DOHH2 (cell line): ENCODE results near the gene PCBD2.

ENCODE experiments used
- EZH2phosphoT487 ChIP-seq: fragments of 200-600 bp; sonication (generic); IDR thresholded peaks from 2 replicates; pipeline ENCODE4 v1.6.1; 2017; ENCODE audit warnings: borderline replicate concordance, mild to moderate bottlenecking, antibody characterized with exemption, low read length, moderate library complexity, mixed read lengths
- TF ChIP-seq, protein P1 (sequence below): fragments of 200-600 bp; sonication (generic); IDR thresholded peaks from one replicate; pipeline ENCODE4 v1.5.1; 2014; ENCODE audit warnings: antibody characterized with exemption, mild to moderate bottlenecking, low read depth, low read length; ENCODE audit not compliant: poor library complexity, severe bottlenecking

DNA sequence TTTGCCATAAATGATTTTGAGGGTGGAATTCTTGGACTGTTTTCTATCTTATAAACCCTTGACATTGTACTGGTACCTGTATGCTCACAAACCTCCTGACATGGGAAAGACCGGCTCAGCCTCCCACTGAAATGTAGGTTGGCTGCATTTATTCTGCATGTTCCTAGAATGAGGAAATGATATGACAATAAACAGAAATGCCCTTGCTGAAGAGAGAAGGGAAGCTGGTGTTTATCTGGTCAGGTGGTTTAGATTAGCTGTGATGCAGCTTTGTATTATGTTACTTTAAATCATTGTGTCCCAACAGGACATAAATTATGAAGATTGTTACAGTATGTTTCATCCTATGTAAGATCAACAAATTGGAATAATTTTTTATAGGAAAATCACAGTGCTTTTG is 39.7 kb downstream of the PCBD2 start:
- TF ChIP-seq, protein P1, sequence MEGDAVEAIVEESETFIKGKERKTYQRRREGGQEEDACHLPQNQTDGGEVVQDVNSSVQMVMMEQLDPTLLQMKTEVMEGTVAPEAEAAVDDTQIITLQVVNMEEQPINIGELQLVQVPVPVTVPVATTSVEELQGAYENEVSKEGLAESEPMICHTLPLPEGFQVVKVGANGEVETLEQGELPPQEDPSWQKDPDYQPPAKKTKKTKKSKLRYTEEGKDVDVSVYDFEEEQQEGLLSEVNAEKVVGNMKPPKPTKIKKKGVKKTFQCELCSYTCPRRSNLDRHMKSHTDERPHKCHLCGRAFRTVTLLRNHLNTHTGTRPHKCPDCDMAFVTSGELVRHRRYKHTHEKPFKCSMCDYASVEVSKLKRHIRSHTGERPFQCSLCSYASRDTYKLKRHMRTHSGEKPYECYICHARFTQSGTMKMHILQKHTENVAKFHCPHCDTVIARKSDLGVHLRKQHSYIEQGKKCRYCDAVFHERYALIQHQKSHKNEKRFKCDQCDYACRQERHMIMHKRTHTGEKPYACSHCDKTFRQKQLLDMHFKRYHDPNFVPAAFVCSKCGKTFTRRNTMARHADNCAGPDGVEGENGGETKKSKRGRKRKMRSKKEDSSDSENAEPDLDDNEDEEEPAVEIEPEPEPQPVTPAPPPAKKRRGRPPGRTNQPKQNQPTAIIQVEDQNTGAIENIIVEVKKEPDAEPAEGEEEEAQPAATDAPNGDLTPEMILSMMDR, result no peak
- no peak for TF ChIP-seq EZH2phosphoT487
